Breast epithelium (tissue), 4 donors: Measurements from ENCODE around the gene ADCY1. TPM values are rescaled to one million over a fixed set of nuclear protein-coding genes. Genes with fewer than 3 reads are reported as not detected.

Experiments used
- DNase-seq, 2 donors: peaks; one replicate each; pipeline ENCODE4 v3.0.0-alpha.2; 2019; ENCODE audit warnings: low spot score in 2 of 2
- H3K27ac ChIP-seq, 2 donors: fragments of 200-600 bp; sonication (generic) in 1 of 2; one replicate each; pipeline ENCODE4 v1.5.1; 2016 to 2019; ENCODE audit warnings: mild to moderate bottlenecking in 1 of 2
- H3K27me3 ChIP-seq, 2 donors: fragments of 200-600 bp; sonication (generic) in 1 of 2; one replicate each; pipeline versions ENCODE4 v1.5.1 to v1.6.0; 2017 to 2019; ENCODE audit warnings: control low read depth in 1 of 2, mild to moderate bottlenecking in 1 of 2
- H3K36me3 ChIP-seq: fragments of 200-600 bp; one replicate; pipeline ENCODE4 v1.5.1; 2019
- H3K4me1 ChIP-seq, 2 donors: fragments of 200-600 bp; sonication (generic); one replicate each; pipeline ENCODE4 v1.5.1; 2016 to 2019; ENCODE audit warnings: control low read depth in 1 of 2
- H3K4me3 ChIP-seq, 3 donors: fragments of 200-600 bp; sonication (generic); 1 replicate in 2 of 3; 2 replicates in 1 of 3; pipeline ENCODE4 v1.5.1; 2016 to 2019; ENCODE audit warnings: mild to moderate bottlenecking in 3 of 3, moderate library complexity in 2 of 3
- H3K9me3 ChIP-seq, 2 donors: fragments of 200-600 bp; sonication (generic) in 1 of 2; one replicate each; pipeline ENCODE4 v1.5.1; 2016 to 2019; ENCODE audit warnings: control low read depth in 1 of 2
- POLR2A ChIP-seq: fragments of 450-650 bp; IDR thresholded peaks from one replicate; pipeline ENCODE4 v1.6.1; 2016; ENCODE audit warnings: antibody characterized with exemption, mild to moderate bottlenecking, moderate library complexity
- POLR2AphosphoS5 ChIP-seq, 3 donors: sonication (generic); formaldehyde crosslinking; IDR thresholded peaks; one replicate each; pipeline ENCODE4 v1.6.1; 2017; ENCODE audit warnings: antibody characterized with exemption in 3 of 3
- intact Hi-C: fragments of 100-400 bp; cut with DNase I; formaldehyde crosslinking; loops from one replicate; pipeline ENCODE4 v1.15.1; 2023; ENCODE audit warnings: low total_unique reads
- total RNA-seq, 3 donors: library from RNA; depleted of rRNA; stranded (reverse); fragments of >200 nt; gene quantifications; one replicate each; pipeline ENCODE4 v1.1.0, GENCODE V29; 2016
- TF ChIP-seq, protein P1 (sequence below), 3 donors: fragments of 450-650 bp; IDR thresholded peaks; one replicate each; pipeline ENCODE4 v1.5.1; 2016 to 2017; ENCODE audit warnings: antibody characterized with exemption in 3 of 3, mild to moderate bottlenecking in 3 of 3, moderate library complexity in 3 of 3

ADCY1 gene
- total RNA-seq, 3 donors from 2014 or later, result 1.6 to 14.4 (median 2.5) TPM

DNA sequence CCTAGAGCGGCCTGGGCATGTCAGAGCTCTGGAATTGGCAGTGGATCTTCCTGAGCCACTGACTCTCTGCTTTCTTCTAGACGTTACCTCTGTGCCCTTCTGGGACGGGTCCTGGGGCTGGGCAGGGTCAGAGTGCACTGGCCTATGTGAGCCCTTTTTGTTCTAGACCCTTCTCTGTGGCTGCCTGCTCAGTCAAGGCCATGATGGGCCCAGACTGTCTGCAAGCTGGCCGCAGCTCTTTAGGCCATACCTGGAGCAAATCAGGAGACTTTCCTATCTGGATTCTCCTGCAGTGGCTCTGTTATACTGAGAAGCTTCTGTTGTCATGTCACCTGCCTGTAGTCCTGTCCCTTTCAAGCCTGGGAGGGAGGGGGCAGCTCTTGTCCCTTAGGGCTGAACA lies 70.1 kb downstream of the ADCY1 start:
- no peaks in the 10 kb centered on the region for H3K36me3 ChIP-seq
- TF ChIP-seq POLR2A, result no peak
- TF ChIP-seq, protein P1, sequence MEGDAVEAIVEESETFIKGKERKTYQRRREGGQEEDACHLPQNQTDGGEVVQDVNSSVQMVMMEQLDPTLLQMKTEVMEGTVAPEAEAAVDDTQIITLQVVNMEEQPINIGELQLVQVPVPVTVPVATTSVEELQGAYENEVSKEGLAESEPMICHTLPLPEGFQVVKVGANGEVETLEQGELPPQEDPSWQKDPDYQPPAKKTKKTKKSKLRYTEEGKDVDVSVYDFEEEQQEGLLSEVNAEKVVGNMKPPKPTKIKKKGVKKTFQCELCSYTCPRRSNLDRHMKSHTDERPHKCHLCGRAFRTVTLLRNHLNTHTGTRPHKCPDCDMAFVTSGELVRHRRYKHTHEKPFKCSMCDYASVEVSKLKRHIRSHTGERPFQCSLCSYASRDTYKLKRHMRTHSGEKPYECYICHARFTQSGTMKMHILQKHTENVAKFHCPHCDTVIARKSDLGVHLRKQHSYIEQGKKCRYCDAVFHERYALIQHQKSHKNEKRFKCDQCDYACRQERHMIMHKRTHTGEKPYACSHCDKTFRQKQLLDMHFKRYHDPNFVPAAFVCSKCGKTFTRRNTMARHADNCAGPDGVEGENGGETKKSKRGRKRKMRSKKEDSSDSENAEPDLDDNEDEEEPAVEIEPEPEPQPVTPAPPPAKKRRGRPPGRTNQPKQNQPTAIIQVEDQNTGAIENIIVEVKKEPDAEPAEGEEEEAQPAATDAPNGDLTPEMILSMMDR (IDR thresholded peaks at IDR 0.05), result no peak
- TF ChIP-seq POLR2AphosphoS5 (IDR thresholded peaks at IDR 0.05), result no peak
- no peaks in the 10 kb centered on the region for H3K27me3 ChIP-seq
- no peak for DNase-seq
- no peak overlapping the region for H3K27ac ChIP-seq
- intact Hi-C loops, result loop anchor here (10.0 kb wide), 1 partner anchor 1079 kb away; no protein-coding TSS in a partner anchor
- H3K4me1 ChIP-seq, result no peaks in the 10 kb centered on the region
- no peaks in the 10 kb centered on the region for H3K9me3 ChIP-seq
- no peak overlapping the region for H3K4me3 ChIP-seq

DNA sequence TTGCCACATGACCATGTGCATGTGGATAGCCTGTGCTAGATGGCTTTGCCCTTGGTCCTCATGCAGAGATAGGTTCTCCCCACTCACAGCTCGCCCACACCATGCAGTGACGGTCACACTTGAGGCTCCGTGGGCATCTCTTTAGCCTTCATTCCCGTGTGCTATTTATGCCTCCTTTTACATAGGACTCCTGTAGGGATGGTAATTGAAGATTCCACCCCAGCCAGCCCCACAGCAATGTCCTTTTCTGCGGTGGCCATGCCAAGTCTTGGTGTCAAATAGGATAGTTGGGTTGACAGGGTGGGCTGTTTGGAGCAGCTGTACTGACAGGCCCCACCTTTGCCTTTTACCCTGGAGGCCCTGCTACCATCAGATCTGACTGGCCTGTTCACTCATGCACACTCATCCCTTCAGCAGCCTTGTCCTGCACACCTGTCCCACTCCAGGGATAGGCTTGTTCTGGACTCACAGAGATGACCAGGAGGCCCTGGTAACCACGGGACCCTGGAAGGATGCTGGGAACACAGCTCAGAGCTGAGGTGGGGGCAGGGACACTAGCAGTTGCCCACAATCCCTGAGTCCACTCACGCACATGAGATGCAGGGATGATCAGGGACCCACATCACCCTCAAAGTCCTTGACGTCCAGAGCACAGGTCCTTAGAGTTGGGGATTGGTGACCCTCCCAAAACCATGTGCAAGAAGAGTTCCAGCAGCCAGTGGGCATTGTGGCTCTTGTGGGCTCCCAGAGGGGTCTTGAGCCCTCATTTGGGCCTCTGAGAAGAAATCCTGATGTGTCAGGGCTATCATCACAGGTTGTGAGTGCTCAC lies 71.2 kb downstream of the ADCY1 start:
- Histone ChIP-seq H3K27ac (no peak overlapping the region), H3K4me1 (no peaks in the 10 kb centered on the region), H3K36me3 (no peaks in the 10 kb centered on the region), H3K4me3 (no peak overlapping the region), H3K9me3 (no peaks in the 10 kb centered on the region), H3K27me3 (no peaks in the 10 kb centered on the region)
- DNase-seq, result no peak
- intact Hi-C loops, result loop anchor here (10.0 kb wide), 1 partner anchor 1081 kb away; no protein-coding TSS in a partner anchor
- TF ChIP-seq POLR2AphosphoS5 (IDR thresholded peaks at IDR 0.05) (no peak), POLR2A (no peak)
- TF ChIP-seq, protein P1 (IDR thresholded peaks at IDR 0.05), result no peak

DNA sequence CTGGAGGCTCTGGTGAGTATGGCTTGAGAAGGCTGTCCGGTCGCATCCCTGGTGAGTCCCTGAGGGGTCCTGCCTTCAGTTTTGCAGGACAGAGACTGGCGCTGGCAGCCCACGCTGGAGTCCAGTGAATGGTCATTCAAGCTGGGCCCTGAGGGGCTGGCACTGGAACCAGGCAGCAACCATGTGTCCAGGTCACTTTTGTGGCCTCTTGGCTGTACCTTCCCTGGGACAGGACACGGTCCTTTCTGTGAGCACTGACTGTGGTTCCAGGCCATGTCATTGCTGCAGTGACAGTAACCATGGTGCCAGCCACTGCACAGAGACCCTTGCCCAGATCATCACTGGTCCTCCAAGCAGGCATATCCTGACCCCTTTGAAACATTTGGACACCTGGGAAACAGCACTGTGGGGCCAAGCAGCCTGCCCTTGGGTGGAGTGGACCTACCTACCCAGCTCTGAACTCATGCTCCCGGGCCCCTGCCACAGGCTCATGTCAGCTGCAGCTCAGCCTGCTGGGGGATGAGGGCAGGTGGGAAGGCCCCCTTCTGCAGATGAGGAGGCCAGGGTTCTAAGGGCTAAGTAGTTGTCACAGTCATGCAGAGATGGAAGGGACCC lies 72.1 kb downstream of the ADCY1 start:
- peak in 1 of 2 donors; percentile 37 for DNase-seq
- H3K9me3 ChIP-seq, result no peaks in the 10 kb centered on the region
- TF ChIP-seq POLR2AphosphoS5 (IDR thresholded peaks at IDR 0.05) (no peak), POLR2A (no peak)
- H3K27ac ChIP-seq, result no peak overlapping the region
- no peak overlapping the region for H3K4me3 ChIP-seq
- intact Hi-C loops, result loop anchor here (10.0 kb wide), 1 partner anchor 1082 kb away; no protein-coding TSS in a partner anchor
- no peaks in the 10 kb centered on the region for H3K4me1 ChIP-seq
- H3K36me3 ChIP-seq, result no peaks in the 10 kb centered on the region
- no peaks in the 10 kb centered on the region for H3K27me3 ChIP-seq

DNA sequence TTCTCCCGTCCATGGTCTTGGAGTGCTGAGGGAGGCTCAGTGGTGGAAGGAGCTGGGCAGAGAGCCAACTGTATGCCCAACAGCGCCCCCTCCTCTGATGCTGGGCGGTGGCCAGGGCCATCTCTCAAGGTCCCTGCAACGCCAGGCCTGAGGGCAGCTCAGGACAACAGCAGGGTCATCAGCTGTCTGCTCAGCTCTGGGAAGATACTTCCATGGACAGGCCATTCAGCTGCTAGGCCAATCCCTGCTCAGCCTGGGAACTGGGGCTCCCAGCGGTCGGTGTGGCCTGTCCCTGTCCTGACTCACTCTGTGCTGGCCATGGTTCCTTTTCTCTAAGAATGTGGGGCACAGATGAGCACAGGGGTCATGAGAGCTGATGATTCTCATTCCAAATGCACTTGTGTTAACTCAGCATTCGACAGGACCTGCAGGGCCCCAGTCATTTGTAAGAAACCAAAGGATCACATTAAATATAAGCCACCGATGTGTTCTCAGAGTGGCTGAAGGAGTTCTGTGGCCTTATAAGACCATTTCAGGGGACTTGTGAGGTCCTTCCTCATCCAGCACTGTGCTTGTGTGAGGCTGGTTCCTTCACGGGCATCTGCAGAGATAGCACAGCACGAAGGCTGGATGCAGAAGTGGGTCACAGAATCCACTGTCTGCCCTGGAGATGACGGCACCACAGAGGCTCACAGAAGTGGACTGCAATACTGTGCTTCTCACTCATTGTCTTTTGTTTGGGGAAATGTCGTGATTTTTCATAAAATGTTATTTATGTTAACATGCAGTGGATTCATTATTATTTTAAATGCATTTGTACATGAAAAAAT lies 73.0 kb downstream of the ADCY1 start:
- H3K4me1 ChIP-seq, result no peaks in the 10 kb centered on the region
- intact Hi-C loops, result loop anchor here (10.0 kb wide), 1 partner anchor 1082 kb away; no protein-coding TSS in a partner anchor
- no peaks in the 10 kb centered on the region for H3K36me3 ChIP-seq
- H3K27ac ChIP-seq, result no peak overlapping the region
- H3K9me3 ChIP-seq, result no peaks in the 10 kb centered on the region
- no peak overlapping the region for H3K4me3 ChIP-seq
- no peak for TF ChIP-seq POLR2A
- TF ChIP-seq, protein P1 (IDR thresholded peaks at IDR 0.05), result no peak
- TF ChIP-seq POLR2AphosphoS5 (IDR thresholded peaks at IDR 0.05), result no peak
- no peaks in the 10 kb centered on the region for H3K27me3 ChIP-seq
- peak in 1 of 2 donors; percentile 36 for DNase-seq

DNA sequence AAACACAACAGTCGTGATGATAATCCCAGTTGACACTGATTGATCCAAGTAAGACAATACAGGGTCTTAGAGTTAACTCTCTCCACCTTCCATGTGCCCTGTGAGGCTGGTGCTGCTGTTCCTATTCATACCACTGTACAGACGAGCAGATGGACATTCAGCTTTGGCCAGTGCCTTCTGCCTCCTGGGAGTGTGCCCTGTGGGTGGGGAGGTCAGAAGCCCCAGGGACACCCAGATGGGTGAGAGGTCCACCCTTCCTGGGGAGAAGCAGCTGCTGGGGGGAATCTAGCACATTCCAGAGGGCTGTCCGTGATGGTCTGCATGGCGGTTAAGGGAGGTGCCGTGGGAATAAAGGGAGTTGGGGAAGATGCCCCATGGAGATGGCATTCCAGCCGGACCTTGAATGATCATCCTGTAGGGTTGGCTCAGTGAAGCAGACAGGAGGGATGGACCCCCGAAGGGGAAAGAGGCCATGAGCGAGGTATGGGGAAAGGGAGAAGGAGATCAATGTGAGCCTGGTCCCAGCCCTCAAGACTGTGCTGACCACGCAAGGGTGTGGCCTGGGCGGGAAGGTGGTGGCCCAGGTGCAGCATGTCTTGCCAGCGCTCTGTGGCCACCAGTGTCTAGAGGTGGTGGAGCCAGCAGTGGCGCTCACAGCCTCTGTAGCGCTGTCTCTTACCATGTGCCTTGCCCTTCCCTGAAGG lies 74.0 kb downstream of the ADCY1 start:
- H3K27ac ChIP-seq, result no peak overlapping the region
- H3K9me3 ChIP-seq, result no peaks in the 10 kb centered on the region
- intact Hi-C loops, result loop anchor here (10.0 kb wide), 1 partner anchor 1083 kb away; no protein-coding TSS in a partner anchor
- no peaks in the 10 kb centered on the region for H3K27me3 ChIP-seq
- DNase-seq, result no peak
- no peak overlapping the region for H3K4me3 ChIP-seq
- H3K4me1 ChIP-seq, result no peaks in the 10 kb centered on the region
- H3K36me3 ChIP-seq, result no peaks in the 10 kb centered on the region
- TF ChIP-seq, protein P1 (IDR thresholded peaks at IDR 0.05), result no peak
- TF ChIP-seq POLR2AphosphoS5 (IDR thresholded peaks at IDR 0.05) (no peak), POLR2A (no peak)
